Esophagus muscularis mucosa (tissue), 4 donors: ENCODE data around the gene CARNS1.

ENCODE experiments used
- EP300 ChIP-seq: sonication (generic); formaldehyde crosslinking; IDR thresholded peaks from one replicate; pipeline ENCODE4 v1.6.1; 2017; ENCODE audit warnings: antibody characterized with exemption
- POLR2A ChIP-seq: fragments of 450-650 bp; IDR thresholded peaks from one replicate; pipeline ENCODE4 v1.6.1; 2017; ENCODE audit warnings: antibody characterized with exemption, moderate library complexity, mild to moderate bottlenecking, low read depth
- POLR2AphosphoS5 ChIP-seq, 2 donors: sonication (generic); formaldehyde crosslinking; IDR thresholded peaks; one replicate each; pipeline ENCODE4 v1.6.1; 2017; ENCODE audit warnings: antibody characterized with exemption in 2 of 2
- TF ChIP-seq, protein P1 (sequence below), 3 experiments: fragments of 200-600 bp in 2 of 3; fragments of 450-650 bp in 1 of 3; sonication (generic) in 2 of 3; IDR thresholded peaks; one replicate each; pipeline ENCODE4 v1.5.1; 2017 to 2019; ENCODE audit warnings: antibody characterized with exemption in 3 of 3, mild to moderate bottlenecking in 2 of 3, moderate library complexity in 1 of 3

DNA sequence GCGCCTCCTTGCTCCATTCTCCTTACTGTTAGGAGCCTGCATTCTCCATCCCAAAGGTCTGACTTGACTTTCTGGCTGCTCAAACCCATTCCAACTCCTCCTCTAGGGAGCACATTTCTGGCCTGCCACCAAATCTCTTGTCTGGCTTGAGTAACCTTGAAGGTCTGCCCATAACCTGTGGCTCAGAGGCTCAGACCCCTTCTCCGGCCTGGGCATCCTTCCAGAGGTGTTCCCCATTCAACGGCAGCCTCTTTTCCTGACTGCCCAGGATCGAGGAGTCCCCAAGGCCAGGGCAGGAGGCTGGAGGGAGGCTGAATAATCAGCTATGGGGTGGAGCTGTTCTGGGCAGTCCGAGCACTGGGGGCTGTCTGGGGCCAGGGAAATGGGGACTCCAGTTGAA lies 21.5 kb upstream of the CARNS1 start:
- TF ChIP-seq, protein P1, sequence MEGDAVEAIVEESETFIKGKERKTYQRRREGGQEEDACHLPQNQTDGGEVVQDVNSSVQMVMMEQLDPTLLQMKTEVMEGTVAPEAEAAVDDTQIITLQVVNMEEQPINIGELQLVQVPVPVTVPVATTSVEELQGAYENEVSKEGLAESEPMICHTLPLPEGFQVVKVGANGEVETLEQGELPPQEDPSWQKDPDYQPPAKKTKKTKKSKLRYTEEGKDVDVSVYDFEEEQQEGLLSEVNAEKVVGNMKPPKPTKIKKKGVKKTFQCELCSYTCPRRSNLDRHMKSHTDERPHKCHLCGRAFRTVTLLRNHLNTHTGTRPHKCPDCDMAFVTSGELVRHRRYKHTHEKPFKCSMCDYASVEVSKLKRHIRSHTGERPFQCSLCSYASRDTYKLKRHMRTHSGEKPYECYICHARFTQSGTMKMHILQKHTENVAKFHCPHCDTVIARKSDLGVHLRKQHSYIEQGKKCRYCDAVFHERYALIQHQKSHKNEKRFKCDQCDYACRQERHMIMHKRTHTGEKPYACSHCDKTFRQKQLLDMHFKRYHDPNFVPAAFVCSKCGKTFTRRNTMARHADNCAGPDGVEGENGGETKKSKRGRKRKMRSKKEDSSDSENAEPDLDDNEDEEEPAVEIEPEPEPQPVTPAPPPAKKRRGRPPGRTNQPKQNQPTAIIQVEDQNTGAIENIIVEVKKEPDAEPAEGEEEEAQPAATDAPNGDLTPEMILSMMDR (IDR thresholded peaks at IDR 0.05), result no peak
- TF ChIP-seq POLR2AphosphoS5 (IDR thresholded peaks at IDR 0.05), result no peak
- TF ChIP-seq POLR2A, result no peak
- no peak for TF ChIP-seq EP300
